Measurements from ENCODE around the gene KDM7A. TPM values are rescaled to one million over a fixed set of nuclear protein-coding genes. Genes with fewer than 3 reads are reported as not detected.

Gene KDM7A
- total and polyA plus RNA-seq, 2 of the 4 experiments (the other 2 are of a cell fraction), result 1.5 to 2.3 TPM

DNA sequence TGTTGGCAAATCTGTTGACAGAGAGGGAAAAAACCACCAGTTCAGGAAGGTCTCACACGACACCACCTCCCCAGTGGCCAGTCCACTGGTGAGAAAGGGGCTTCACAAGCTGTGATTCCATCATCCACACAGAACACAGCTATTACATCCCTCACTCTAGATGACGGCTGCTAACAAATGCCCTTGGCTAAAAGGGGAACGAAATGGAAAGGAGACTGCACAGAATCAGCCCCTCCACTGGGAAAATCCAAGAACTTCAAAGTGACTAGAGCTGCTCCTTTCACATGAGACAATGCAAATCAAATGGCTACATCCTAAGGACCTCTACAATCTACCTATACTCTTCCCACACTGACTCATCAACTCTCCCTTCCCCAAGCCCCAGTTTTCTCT, 119.6 kb downstream of the KDM7A start:
- Histone ChIP-seq H2AK5ac (ENCODE audit: low read depth, low read length) (no peak overlapping the region), H2BK15ac (ENCODE audit: low read depth, low read length) (no peak overlapping the region), H3K36me3 (ENCODE audit: control insufficient read depth, insufficient read depth, low read length) (no peaks in the 10 kb centered on the region; the same call in 1 of the 2 replicates), H3K4me1 (ENCODE audit: control insufficient read depth, insufficient read depth, low read length) (peaks cover 21% of the 10 kb centered on the region), H3K9me3 (ENCODE audit: control insufficient read depth, insufficient read depth, low read length) (no peaks in the 10 kb centered on the region), H4K20me1 (ENCODE audit: insufficient read depth, low read length) (peaks cover 8% of the 10 kb centered on the region; the same call in 1 of the 2 replicates), H3K79me1 (ENCODE audit: low read depth in 1 of 2, low read length in 2 of 2) (peaks cover 21 to 66% of the 10 kb centered on the region in 2 experiments; a peak in 3 of 4 replicates), H3K4ac (ENCODE audit: low read depth, low read length) (no peak overlapping the region), H3K56ac (ENCODE audit: extremely low read depth, insufficient read depth, low read length) (no peak overlapping the region), H2BK20ac (ENCODE audit: low read depth, low read length) (no peak overlapping the region), H4K8ac (ENCODE audit: low read depth in 2 of 2, low read length in 2 of 2) (no peak overlapping the region), H3K23ac (ENCODE audit: low read depth, low read length) (no peak overlapping the region), H3K18ac (ENCODE audit: low read depth, low read length) (no peak overlapping the region), H3K9me1 (ENCODE audit: insufficient read depth, low read length) (peaks cover 40% of the 10 kb centered on the region), H3K27ac (ENCODE audit: insufficient read depth, low read length) (no peak overlapping the region), H3K4me3 (ENCODE audit: insufficient read depth, low read depth, low read length) (no peak overlapping the region), H4K5ac (ENCODE audit: low read depth, low read length) (no peak overlapping the region), H2BK120ac (ENCODE audit: low read depth, low read length) (no peak overlapping the region), H3K27me3 (ENCODE audit: control insufficient read depth, insufficient read depth, low read length) (no peaks in the 10 kb centered on the region), H3K14ac (replicated peaks; ENCODE audit: low read depth, low read length) (no peak overlapping the region), H3K4me2 (ENCODE audit: low read depth, low read length) (no peak overlapping the region), H2BK5ac (ENCODE audit: low read depth, low read length, poor library complexity, severe bottlenecking) (no peak overlapping the region), H2AFZ (replicated peaks; ENCODE audit: low read length, poor library complexity) (no peak overlapping the region), H3K9ac (ENCODE audit: low read depth, low read length) (no peak overlapping the region), H4K91ac (ENCODE audit: insufficient read depth, low read depth, low read length) (no peak overlapping the region), H2AK9ac (replicated peaks; ENCODE audit: low read depth, low read length, poor library complexity) (no peak overlapping the region)
- WGBS, 2 experiments (ENCODE audit: extremely low coverage in 2 of 2, insufficient read length in 1 of 2), result no CpG with 5 or more reads among the region's 3 CpGs
- in situ Hi-C loops (cut with MboI; ENCODE audit: low sequenced_read_pairs) (no loop called here), dilution Hi-C loops (cut with HindIII; ENCODE audit: low sequenced_read_pairs, unreplicated experiment) (no loop called here), intact Hi-C loops (cut with micrococcal nuclease) (no loop called here)
- ChIA-PET POLR2A (ENCODE audit: unreplicated experiment) (interaction anchor here (0.6 kb wide), 1 partner anchor 279 kb away, joined by 13 read pairs; the partner anchor contains the start of gene HIPK2), CTCF (no interaction called here)
- BruUV-seq (replicated peaks), result no TSS peak
- no peak for DNase-seq
- ATAC-seq (ENCODE audit: low read depth), result no peak
- no peak for TF ChIP-seq MAZ (IDR thresholded peaks at IDR 0.05; ENCODE audit: borderline replicate concordance, low read depth, low read length)
- TF ChIP-seq POLR2A (IDR thresholded peaks at IDR 0.05; ENCODE audit: low read depth, low read length), result no peak
- TF ChIP-seq MXI1 (IDR thresholded peaks at IDR 0.05; ENCODE audit: borderline replicate concordance, low read depth, low read length), result no peak
- TF ChIP-seq CHD1 (IDR thresholded peaks at IDR 0.05; ENCODE audit: low read depth, low read length), result no peak
- TF ChIP-seq NFE2L2 (IDR thresholded peaks at IDR 0.05; ENCODE audit: low read depth, low read length), result no peak
- TF ChIP-seq CEBPB (IDR thresholded peaks at IDR 0.05; ENCODE audit: low read depth, low read length), result no peak
- TF ChIP-seq, protein P1, sequence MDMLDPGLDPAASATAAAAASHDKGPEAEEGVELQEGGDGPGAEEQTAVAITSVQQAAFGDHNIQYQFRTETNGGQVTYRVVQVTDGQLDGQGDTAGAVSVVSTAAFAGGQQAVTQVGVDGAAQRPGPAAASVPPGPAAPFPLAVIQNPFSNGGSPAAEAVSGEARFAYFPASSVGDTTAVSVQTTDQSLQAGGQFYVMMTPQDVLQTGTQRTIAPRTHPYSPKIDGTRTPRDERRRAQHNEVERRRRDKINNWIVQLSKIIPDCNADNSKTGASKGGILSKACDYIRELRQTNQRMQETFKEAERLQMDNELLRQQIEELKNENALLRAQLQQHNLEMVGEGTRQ (IDR thresholded peaks at IDR 0.05; ENCODE audit: low read depth, low read length), result no peak
- TF ChIP-seq SMC3 (IDR thresholded peaks at IDR 0.05; ENCODE audit: low read depth, low read length), result no peak
- TF ChIP-seq RAD21 (IDR thresholded peaks at IDR 0.05; ENCODE audit: low read length), result no peak
- TF ChIP-seq RCOR1 (IDR thresholded peaks at IDR 0.05; ENCODE audit: insufficient replicate concordance, low read length), result no peak
- no peak for TF ChIP-seq BHLHE40 (IDR thresholded peaks at IDR 0.05; ENCODE audit: low read depth, low read length)
- TF ChIP-seq MAFK (IDR thresholded peaks at IDR 0.05; ENCODE audit: low read depth, low read length), result no peak
- TF ChIP-seq, protein P2, sequence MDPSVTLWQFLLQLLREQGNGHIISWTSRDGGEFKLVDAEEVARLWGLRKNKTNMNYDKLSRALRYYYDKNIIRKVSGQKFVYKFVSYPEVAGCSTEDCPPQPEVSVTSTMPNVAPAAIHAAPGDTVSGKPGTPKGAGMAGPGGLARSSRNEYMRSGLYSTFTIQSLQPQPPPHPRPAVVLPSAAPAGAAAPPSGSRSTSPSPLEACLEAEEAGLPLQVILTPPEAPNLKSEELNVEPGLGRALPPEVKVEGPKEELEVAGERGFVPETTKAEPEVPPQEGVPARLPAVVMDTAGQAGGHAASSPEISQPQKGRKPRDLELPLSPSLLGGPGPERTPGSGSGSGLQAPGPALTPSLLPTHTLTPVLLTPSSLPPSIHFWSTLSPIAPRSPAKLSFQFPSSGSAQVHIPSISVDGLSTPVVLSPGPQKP (IDR thresholded peaks at IDR 0.05; ENCODE audit: borderline replicate concordance, low read depth, low read length), result no peak
- TF ChIP-seq RFX5 (IDR thresholded peaks at IDR 0.05; ENCODE audit: low read depth, low read length), result no peak
- TF ChIP-seq, protein P3, sequence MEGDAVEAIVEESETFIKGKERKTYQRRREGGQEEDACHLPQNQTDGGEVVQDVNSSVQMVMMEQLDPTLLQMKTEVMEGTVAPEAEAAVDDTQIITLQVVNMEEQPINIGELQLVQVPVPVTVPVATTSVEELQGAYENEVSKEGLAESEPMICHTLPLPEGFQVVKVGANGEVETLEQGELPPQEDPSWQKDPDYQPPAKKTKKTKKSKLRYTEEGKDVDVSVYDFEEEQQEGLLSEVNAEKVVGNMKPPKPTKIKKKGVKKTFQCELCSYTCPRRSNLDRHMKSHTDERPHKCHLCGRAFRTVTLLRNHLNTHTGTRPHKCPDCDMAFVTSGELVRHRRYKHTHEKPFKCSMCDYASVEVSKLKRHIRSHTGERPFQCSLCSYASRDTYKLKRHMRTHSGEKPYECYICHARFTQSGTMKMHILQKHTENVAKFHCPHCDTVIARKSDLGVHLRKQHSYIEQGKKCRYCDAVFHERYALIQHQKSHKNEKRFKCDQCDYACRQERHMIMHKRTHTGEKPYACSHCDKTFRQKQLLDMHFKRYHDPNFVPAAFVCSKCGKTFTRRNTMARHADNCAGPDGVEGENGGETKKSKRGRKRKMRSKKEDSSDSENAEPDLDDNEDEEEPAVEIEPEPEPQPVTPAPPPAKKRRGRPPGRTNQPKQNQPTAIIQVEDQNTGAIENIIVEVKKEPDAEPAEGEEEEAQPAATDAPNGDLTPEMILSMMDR (conservative IDR thresholded peaks at IDR 0.05; ENCODE audit: low read depth, low read length), result no peak
- TF ChIP-seq FOS (IDR thresholded peaks at IDR 0.05; ENCODE audit: low read depth, low read length), result no peak
